ENCODE data around the gene SIK3.
"Not testable (repeated sequence)": the region's sequence is repeated elsewhere in the genome, so short reads cannot be mapped to it uniquely, and the experiment has no call there.

The SIK3 gene

GRCh38 chr11:116838321-116839084, 259.7 kb downstream of the SIK3 start:
- DNase-seq (ENCODE audit: low read depth) = no peak

DNA sequence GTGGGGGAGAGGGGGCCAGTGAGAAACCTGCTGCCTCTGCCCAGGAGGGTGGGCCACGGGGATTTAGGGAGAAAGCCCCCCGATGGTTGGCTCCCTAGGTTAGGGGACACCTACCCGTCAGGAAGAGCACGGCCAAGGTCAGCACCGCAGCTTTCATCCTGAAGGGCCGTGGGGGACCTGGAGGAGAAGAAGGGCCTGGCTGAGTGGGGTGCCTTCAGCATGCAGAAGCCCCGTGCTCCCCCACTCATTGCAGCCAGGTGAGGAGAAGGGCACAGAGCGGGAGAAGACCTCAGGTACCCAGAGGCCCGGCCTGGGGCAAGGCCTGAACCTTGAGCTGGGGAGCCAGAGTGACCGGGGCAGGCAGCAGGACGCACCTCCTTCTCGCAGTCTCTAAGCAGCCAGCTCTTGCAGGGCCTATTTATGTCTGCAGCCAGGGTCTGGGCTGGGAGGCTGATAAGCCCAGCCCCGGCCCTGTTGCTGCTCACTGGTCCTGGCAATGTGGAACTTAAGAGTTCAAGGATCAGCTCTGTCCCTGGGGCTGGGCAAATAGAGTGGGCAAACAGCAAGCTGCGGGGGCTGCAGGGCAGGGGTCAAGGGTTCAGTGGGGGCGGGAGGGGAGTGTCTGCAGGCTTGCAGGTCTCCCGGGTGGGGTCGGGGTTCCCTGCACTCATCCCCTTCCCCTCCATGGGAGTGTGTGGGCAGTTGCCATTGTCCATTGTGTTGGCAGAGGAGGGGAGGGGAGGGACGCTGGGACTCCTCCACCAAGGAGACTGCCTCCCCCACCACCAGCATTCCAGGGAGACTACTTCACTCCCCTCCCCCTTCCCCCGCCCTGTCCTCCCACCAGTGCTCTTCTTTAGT, 260.8 kb downstream of the SIK3 start, which contains the start of gene APOA1:
Gene APOA1, minus strand, starts transcription at position 392 of the 861 bp plus-strand sequence. Its CDS starts 235 bp downstream, at position 157.
- DNase-seq (ENCODE audit: low read depth) = no peak

- no peak for DNase-seq (ENCODE audit: low read depth)
Observed at GRCh38 chr11:116836632-116836991, 261.6 kb downstream of the SIK3 start.

DNA sequence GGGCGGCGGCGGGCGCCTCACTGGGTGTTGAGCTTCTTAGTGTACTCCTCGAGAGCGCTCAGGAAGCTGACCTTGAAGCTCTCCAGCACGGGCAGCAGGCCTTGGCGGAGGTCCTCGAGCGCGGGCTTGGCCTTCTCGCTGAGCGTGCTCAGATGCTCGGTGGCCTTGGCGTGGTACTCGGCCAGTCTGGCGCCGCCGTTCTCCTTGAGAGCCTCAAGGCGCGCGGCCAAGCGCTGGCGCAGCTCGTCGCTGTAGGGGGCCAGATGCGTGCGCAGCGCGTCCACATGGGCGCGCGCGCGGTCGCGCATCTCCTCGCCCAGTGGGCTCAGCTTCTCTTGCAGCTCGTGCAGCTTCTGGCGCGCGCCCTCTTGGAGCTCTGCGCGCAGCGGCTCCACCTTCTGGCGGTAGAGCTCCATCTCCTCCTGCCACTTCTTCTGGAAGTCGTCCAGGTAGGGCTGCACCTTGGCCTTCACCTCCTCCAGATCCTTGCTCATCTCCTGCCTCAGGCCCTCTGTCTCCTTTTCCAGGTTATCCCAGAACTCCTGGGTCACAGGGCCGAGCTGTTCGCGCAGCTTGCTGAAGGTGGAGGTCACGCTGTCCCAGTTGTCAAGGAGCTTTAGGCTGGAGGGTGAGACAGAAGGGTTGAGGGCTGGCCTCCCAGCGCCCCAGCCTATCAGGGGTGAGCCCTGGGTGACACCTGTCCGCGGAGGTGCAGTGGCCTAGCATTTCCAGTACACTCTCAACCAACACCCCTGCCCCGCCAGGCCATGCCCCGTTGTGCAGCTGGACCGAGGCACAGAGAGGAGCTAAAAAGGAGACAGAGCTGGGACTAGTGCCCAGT, 262.2 kb downstream of the SIK3 start:
- peak; percentile 64 for DNase-seq (ENCODE audit: low read depth)

GRCh38 chr11:116835042-116835772, 263.0 kb downstream of the SIK3 start:
- no peak for DNase-seq (ENCODE audit: low read depth)

DNA sequence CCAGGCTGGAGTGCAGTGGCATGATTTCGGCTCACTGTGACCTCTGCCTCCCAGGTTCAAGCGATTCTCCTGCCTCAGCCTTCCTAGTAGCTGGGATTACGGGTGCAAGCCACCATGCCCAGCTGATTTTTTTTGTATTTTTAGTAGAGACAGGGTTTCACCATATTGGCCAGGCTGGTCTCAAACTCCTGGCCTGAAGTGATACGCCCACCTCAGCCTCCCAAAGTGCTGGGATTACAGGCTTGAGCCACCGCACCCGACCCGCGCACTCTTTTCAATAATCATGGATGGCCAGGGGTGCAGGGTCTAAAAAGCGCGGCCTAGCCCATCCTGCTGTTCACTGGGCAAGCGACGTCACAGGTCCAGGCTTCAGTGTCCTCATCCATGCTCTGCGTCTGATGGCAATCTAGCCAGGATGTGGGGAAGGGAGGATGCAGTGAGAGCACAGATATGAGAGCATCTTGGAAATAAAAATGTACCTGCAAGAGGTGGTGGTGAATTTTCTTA, 263.6 kb downstream of the SIK3 start:
- not testable (repeated sequence) for DNase-seq (ENCODE audit: low read depth)

DNA sequence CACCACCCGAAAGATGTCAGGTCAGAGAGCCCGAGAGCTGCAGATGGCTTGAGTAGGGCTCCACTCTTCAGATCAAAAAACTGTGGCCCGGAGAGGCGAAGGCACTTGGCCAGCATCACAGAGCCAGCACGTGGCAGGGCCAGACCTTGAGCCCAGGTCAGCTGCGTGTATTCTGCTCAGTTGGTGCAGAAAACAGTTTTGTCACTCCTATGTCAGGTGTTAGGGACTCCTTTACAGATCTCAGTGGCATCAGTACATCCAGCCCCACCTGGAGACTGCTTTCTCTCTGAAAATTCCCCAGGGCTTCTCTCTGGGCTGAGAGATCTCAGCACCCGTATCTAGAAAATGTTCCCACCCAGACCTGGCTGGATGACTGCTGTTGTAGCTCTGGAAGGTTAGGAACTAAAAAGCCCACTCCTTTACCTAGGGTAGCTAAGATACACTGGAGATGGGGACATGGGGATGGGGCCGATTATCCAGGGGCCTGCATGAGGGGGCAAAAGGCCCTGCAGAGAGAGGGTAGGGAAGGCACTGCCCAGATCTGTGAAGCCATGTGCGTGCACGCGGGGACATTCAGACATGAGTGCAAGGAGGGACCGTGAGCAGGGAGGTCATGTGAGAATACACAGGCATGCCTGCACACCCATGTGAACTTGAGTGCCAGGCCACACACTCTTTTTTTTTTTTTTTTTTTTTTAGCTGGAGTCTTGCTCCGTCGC, 264.3 kb downstream of the SIK3 start:
- no peak for DNase-seq (ENCODE audit: low read depth)

DNA sequence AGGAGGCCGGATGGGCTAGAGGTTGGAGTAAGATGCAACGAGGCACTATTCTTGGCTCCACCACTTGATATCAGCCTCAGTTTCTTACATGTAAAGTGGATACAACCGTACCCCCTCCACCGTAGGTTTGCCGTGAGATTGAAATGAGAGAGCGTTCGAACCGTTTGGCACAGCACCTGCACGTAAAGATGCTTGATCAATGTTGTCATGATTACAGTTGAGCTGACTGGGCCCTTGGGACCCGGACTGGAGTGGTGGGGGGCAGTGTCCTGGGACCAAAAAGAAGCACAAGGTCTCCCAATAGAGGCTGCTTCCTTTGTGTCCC, 264.8 kb downstream of the SIK3 start:
- DNase-seq (ENCODE audit: low read depth) = no peak

DNA sequence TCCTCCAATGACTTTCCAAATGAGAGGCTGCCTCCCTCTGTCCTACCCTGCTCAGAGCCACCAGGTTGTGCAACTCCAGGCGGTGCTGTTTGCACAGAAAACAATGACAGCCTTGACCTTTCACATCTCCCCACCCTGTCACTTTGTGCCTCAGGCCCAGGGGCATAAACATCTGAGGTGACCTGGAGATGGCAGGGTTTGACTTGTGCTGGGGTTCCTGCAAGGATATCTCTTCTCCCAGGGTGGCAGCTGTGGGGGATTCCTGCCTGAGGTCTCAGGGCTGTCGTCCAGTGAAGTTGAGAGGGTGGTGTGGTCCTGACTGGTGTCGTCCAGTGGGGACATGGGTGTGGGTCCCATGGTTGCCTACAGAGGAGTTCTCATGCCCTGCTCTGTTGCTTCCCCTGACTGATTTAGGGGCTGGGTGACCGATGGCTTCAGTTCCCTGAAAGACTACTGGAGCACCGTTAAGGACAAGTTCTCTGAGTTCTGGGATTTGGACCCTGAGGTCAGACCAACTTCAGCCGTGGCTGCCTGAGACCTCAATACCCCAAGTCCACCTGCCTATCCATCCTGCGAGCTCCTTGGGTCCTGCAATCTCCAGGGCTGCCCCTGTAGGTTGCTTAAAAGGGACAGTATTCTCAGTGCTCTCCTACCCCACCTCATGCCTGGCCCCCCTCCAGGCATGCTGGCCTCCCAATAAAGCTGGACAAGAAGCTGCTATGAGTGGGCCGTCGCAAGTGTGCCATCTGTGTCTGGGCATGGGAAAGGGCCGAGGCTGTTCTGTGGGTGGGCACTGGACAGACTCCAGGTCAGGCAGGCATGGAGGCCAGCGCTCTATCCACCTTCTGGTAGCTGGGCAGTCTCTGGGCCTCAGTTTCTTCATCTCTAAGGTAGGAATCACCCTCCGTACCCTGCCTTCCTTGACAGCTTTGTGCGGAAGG, 265.6 kb downstream of the SIK3 start:
- DNase-seq (ENCODE audit: low read depth) = no peak

DNA sequence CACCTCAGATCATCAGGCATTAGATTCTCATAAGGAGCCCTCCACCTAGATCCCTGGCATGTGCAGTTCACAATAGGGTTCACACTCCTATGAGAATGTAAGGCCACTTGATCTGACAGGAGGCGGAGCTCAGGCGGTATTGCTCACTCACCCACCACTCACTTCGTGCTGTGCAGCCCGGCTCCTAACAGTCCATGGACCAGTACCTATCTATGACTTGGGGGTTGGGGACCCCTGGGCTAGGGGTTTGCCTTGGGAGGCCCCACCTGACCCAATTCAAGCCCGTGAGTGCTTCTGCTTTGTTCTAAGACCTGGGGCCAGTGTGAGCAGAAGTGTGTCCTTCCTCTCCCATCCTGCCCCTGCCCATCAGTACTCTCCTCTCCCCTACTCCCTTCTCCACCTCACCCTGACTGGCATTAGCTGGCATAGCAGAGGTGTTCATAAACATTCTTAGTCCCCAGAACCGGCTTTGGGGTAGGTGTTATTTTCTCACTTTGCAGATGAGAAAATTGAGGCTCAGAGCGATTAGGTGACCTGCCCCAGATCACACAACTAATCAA, 266.4 kb downstream of the SIK3 start:
- no peak for DNase-seq (ENCODE audit: low read depth)

- no peak for DNase-seq (ENCODE audit: low read depth)
Observed at GRCh38 chr11:116830184-116830912, 267.9 kb downstream of the SIK3 start.

DNA sequence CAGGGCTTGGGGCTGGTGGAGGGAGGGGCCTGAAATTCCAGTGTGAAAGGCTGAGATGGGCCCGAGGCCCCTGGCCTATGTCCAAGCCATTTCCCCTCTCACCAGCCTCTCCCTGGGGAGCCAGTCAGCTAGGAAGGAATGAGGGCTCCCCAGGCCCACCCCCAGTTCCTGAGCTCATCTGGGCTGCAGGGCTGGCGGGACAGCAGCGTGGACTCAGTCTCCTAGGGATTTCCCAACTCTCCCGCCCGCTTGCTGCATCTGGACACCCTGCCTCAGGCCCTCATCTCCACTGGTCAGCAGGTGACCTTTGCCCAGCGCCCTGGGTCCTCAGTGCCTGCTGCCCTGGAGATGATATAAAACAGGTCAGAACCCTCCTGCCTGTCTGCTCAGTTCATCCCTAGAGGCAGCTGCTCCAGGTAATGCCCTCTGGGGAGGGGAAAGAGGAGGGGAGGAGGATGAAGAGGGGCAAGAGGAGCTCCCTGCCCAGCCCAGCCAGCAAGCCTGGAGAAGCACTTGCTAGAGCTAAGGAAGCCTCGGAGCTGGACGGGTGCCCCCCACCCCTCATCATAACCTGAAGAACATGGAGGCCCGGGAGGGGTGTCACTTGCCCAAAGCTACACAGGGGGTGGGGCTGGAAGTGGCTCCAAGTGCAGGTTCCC, 268.6 kb downstream of the SIK3 start, which contains the start of gene APOC3:
Gene APOC3, plus strand, starts transcription at position 383 of the 659 bp plus-strand sequence. CDS start 676 bp downstream, outside the sequence.
- DNase-seq (ENCODE audit: low read depth) = no peak

GRCh38 chr11:116828632-116829524, 269.4 kb downstream of the SIK3 start:
- no peak for DNase-seq (ENCODE audit: low read depth)

DNA sequence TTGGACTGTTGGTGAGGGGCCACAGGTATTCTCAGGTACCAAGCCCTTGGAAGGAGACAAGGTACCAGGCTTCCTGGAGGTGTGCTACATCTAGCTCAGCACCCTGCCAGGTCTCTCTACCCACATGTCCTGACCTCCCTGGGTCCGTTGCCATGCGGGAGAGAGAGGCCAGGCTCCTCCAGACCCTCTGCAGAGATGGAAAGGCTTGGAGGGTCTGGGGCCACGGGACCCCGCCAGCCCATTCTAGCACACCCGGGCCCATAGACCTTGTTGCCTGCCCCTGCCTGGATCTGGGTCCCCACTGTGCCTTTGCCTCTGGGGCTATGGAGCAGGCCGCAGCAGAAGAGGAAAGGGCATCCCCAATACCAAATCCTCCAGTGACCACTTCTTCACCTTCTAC, 270.8 kb downstream of the SIK3 start:
- DNase-seq (ENCODE audit: low read depth) = no peak

DNA sequence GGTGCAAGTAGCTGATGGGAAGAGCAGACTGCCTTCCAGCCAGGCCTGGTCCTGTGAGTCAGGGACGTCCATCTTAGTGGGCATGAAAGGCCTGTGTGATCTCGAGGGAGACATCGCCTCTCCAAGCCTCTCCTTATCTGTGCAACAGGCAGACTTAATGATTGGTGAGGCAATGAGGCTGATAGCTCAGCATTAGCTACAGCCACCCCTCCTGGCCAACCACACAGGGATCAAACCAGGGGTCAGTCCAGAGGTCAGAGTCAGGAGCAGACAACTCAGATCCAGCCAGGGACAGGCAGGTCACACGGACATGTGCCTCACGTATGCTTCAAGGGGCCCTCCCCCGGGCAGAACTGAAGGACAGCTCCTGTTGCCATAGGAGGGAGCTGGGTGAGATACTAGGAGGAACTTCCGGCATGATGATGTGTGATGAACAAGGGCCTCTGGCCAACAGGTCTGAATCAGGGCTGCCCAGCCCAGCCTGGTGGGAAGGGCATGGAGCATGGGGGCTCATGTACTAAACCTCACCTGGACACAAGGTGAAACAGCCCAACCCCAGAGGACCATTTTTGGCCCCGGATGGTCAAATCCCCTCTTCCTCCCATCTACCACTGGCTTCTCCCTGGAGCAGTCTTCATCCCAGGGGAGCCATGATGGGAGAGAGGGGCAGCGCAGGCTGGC, 271.3 kb downstream of the SIK3 start:
- DNase-seq (ENCODE audit: low read depth) = no peak
